IPS-18c (cell line): Measurements from ENCODE around the gene MYCBPAP.

Source experiments
- H3K4me3 ChIP-seq: 2 replicates; pipeline ENCODE4 v1.7.0; 2013; ENCODE audit warnings: low read depth, mild to moderate bottlenecking, low read length, moderate library complexity; ENCODE audit not compliant: insufficient read depth
- H3K9me3 ChIP-seq: one replicate; pipeline ENCODE4 v1.6.1; 2013; ENCODE audit warnings: mild to moderate bottlenecking, low read length, moderate library complexity; ENCODE audit not compliant: control insufficient read depth, insufficient read depth

Gene MYCBPAP

DNA sequence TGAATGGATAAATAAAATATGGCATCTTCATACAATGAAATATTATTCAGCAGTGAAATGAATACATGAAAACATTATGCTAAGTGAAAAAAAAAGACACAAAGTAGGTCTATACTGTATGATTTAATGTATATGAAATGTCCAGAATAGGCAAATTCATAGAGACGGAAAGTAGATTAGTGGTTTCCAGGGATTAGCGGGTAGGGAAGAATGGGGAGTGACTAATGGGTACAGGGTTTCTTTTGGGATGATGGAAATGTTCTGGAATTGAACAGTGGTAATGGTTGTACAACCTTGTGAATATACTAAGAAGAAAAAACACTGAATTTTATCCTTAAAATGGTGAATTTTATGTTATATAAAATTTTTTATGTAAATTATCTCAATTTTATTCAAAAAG, 8.5 kb upstream of the MYCBPAP start:
- H3K4me3 ChIP-seq, result no peak overlapping the region
- no peaks in the 10 kb centered on the region for H3K9me3 ChIP-seq

- Histone ChIP-seq H3K9me3 (no peaks in the 10 kb centered on the region), H3K4me3 (no peak overlapping the region)
These were observed 7.2 kb upstream of the MYCBPAP start for GRCh38 chr17:50501054-50501453.

GRCh38 chr17:50502301-50502990, 5.8 kb upstream of the MYCBPAP start:
- no peak overlapping the region for H3K4me3 ChIP-seq
- H3K9me3 ChIP-seq, result no peaks in the 10 kb centered on the region

DNA sequence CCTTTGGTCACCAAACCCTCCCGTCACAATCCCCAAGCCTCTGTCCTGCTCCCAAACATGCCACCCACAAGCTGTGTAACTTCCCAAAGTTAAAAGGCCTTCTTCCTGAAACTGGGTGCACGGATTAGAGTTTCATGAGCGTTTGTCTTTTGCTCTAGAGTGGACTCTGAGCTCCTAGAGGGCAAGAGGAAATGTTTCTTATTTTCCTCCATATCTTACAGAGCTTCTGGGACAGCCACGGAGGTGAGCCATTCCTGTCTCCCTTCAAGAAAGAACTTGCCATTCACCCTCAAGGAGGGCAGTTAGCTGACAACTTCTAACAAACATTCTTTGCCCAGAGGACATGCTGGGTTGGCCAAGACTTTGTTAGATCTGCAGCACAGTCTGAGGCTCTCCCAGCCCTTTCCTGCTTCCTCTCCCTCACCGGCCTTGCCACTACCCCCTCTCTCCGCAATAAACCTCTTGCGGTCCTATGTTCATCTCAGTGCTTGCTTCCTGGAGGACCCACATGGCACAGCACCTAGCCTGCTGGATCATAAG, 2.6 kb upstream of the MYCBPAP start:
- Histone ChIP-seq H3K4me3 (no peak overlapping the region), H3K9me3 (no peaks in the 10 kb centered on the region)

DNA sequence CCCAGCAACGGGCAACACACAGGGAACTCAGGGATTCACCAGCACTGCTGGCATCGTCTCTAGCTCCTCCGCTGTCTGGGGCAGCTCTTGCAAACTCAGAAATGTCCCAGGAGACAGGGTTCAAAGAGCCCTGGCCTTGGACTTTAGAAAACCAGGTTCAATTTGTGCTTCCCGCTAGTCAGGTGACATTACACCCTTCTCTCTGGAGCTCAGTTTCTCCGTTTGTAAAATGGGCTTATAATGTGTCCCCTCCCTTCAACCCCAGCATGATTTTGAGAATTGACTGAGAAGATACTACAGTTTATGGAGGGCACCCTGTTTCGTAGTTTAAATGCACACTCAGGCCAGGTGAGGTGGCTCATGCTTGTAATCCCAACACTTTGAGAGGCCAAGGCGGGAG, 1.9 kb upstream of the MYCBPAP start:
- no peak overlapping the region for H3K4me3 ChIP-seq
- no peaks in the 10 kb centered on the region for H3K9me3 ChIP-seq

DNA sequence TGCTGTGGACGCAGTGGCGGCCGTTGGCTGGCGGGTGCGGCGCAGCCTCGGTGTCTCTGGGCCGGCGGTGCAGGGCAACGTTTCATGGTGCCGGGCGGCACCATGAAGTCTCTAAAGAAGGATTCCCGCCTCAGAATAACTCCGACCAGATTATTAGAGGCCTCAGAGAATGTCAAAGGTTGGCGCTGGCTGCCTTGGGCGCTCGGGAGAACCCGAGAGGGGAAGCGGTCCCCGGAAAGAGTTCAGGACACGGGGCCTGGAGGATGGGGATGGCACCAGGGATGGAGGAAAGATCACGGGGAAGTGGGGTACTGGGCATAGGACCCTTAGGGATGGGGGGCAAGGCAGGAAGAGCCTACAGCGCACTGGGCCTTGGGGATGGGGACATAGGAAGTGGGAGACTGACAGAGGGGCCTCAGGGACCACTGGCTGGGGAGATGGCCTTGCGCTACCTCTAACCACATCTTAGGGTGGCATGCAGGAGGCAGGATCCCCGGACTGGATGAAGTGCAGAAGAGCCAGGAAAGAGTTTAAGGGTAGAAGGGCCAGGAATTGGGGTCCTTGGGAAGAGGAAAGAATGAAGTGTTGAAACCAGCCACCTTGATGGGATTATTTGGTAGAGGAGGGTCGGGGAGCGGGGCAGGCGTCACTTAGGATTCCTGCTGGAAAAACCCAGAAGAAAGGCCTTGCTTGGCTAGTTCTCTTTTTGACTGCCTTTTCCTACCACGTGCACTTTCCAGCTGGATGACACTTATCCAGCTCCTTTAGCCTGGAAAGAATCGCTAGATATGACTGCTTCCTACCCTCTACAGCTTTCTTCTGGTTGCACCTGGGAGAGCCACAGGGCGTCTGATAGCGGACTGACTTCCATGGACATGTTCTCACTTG, 578 bp downstream of the MYCBPAP start:
- H3K4me3 ChIP-seq, result peak overlapping the region; percentile 78
- H3K9me3 ChIP-seq, result no peaks in the 10 kb centered on the region

- H3K9me3 ChIP-seq, result no peaks in the 10 kb centered on the region
- no peak overlapping the region for H3K4me3 ChIP-seq
These were observed 2.8 kb downstream of the MYCBPAP start for GRCh38 chr17:50511058-50511457.

GRCh38 chr17:50513495-50513894, 5.3 kb downstream of the MYCBPAP start:
- H3K9me3 ChIP-seq, result no peaks in the 10 kb centered on the region
- no peak overlapping the region for H3K4me3 ChIP-seq

GRCh38 chr17:50514388-50514787, 6.1 kb downstream of the MYCBPAP start:
- H3K4me3 ChIP-seq, result no peak overlapping the region
- no peaks in the 10 kb centered on the region for H3K9me3 ChIP-seq

GRCh38 chr17:50514936-50515702, 6.9 kb downstream of the MYCBPAP start:
- Histone ChIP-seq H3K4me3 (no peak overlapping the region), H3K9me3 (no peaks in the 10 kb centered on the region)

DNA sequence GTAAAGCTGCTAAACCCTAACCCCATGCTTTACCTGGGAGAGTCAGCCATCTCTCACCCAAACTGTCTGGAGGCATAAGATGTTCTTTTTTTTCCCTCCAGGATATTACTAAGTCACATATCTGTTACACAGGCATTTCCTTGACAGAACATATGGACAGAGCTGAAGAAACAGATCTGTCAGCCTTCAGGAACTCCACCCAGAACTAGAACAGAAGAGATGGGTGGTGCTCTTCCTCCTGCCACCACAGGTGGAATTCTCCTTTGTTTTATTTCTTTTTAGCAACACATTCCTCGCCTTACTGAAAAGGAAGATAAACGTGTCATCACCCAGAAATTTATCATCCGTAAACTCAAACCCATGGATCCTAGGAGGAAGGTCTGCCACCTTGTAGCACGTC, 8.8 kb downstream of the MYCBPAP start:
- H3K4me3 ChIP-seq, result no peak overlapping the region
- H3K9me3 ChIP-seq, result no peaks in the 10 kb centered on the region

GRCh38 chr17:50517504-50518383, 9.5 kb downstream of the MYCBPAP start:
- Histone ChIP-seq H3K4me3 (no peak overlapping the region), H3K9me3 (no peaks in the 10 kb centered on the region)

DNA sequence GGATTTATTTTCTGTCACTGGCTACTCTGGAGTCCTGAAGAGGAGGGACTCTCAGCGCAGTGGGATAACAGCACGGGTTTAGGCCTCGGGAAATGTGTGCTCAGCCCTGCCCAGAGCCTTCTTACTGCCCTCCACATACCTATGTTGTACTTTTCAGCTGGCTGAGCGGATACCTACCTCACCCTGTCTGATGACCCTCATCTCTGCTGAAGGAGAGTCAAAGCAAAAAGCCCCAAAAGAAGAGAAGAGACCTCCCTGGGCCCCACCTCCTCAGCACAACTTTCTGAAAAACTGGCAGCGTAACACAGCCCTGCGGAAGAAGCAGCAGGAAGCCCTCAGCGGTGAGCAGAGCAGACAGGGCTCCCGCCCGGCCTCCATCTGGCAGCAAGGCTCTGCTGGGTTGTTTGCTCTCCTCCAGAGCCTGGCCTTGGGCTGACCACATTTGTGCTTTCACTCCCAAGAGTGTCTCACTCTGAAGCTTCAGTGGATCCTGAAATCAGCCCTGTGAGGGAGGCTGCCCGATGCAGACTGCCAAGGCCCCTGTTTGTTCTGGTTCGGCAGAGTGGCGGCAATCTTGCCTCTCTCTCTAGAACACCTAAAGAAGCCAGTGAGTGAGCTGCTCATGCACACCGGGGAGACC, 10.3 kb downstream of the MYCBPAP start:
- H3K9me3 ChIP-seq, result no peaks in the 10 kb centered on the region
- H3K4me3 ChIP-seq, result no peak overlapping the region

- H3K4me3 ChIP-seq, result no peak overlapping the region
- H3K9me3 ChIP-seq, result no peaks in the 10 kb centered on the region
These were observed 11.0 kb downstream of the MYCBPAP start for GRCh38 chr17:50519141-50519834.

DNA sequence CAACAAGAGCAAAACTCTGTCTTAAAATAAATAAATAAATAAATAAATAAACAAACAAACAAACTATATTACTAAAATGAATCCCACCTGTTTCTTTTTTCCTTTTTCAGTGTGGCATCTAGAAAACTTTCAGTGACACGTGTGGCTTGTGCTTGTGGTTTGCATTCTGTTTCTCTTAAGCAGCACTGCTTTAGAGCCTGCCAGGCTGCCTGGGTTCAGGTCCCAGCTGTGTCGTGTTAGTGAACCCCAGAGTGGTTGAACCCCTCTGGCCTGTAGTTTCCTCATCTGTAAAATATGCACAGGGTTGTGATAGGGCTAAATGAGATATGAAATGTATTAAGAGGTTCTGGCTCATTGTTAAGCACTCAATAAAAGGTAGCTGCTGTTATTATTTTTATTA, 12.2 kb downstream of the MYCBPAP start:
- Histone ChIP-seq H3K9me3 (no peaks in the 10 kb centered on the region), H3K4me3 (no peak overlapping the region)

GRCh38 chr17:50521514-50521913, 13.3 kb downstream of the MYCBPAP start:
- Histone ChIP-seq H3K4me3 (no peak overlapping the region), H3K9me3 (no peaks in the 10 kb centered on the region)
